Eye (tissue), 1 donor: ENCODE measurements around the gene ZBTB49.

Experiments
- DNase-seq: peaks from one replicate; pipeline ENCODE4 v3.0.0-alpha.2; 2015

Gene ZBTB49

DNA sequence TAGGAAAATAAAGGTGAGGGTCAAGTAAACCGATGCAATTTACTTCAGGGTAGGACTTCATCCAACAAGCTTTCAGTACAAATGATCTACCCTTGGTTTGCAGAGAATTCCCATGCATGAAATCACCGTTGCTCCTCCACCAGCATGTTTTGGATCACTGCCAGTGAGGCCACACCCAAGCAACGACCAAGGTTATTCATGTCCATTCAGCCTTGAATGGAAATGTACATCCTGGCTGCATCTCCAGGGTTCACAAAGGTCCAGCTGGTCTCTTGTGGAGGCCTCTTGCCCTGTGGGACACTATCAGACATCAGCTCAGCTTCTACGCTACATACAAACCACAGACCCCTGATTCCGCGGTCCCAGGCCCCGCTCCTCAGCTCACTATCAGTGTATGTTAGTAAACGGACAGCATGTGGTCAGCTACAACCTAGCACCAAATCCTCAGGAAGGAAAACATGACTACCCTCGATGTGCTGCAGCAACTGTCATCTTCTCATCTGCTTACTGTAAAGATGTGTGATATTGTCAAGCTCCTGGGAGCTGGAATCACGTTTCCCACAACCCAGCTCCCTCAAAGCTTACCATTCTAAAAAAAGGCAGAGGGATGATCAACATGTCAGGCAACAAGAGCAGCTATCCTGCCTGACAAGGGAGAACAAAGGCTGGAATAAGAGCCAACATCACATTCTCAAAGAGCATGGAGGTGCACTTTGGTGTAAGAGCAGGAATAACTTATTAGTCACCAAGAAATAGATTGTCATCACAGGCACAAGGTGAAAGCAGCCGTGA, 5.0 kb upstream of the ZBTB49 start:
- no peak for DNase-seq

GRCh38 chr4:4288098-4288497, 2.0 kb upstream of the ZBTB49 start:
- no peak for DNase-seq

GRCh38 chr4:4289055-4289454, 996 bp upstream of the ZBTB49 start:
- DNase-seq, result no peak

- no peak for DNase-seq
These were observed 482 bp upstream of the ZBTB49 start for GRCh38 chr4:4289597-4289940.

GRCh38 chr4:4293279-4293678, 3.2 kb downstream of the ZBTB49 start:
- no peak for DNase-seq

DNA sequence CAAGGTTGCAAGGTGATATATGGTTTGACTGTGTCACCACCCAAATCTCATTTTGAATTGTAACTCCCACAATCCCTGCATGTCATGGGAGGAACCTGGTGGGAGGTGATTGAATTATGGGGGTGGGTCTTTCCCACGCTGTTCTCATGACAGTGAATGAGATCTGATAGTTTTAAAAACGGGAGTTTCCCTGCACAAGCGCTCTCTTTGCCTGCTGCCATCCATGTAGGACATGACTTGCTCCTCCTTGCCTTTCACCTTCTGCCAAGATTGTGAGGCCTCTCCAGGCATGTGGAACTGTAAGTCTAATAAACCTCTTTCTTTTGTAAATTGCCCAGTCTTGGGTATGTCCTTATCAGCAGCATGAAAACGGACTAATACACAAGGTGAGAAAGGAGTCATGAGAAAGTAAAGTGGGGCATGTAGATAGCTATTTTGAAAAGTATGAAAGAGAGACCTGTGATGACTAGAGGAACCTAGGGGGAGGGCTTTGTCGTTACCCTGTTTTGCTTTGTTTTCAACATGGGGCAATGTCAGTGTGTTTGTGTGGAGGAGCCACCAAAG, 6.3 kb downstream of the ZBTB49 start:
- no peak for DNase-seq

- no peak for DNase-seq
These were observed 9.0 kb downstream of the ZBTB49 start for GRCh38 chr4:4299006-4299405.

DNA sequence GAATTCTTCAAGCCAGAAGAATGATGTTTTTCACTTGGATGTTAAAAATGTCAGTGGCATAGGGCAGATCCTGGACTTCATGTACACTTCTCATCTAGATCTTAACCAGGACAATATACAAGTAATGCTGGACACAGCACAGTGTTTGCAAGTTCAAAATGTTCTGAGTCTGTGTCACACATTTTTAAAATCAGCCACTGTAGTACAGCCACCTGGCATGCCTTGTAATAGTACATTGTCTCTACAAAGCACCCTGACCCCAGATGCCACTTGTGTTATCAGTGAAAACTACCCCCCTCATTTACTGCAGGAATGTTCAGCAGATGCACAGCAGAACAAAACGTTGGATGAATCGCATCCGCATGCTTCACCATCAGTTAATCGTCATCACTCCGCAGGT, 11.9 kb downstream of the ZBTB49 start:
- no peak for DNase-seq

DNA sequence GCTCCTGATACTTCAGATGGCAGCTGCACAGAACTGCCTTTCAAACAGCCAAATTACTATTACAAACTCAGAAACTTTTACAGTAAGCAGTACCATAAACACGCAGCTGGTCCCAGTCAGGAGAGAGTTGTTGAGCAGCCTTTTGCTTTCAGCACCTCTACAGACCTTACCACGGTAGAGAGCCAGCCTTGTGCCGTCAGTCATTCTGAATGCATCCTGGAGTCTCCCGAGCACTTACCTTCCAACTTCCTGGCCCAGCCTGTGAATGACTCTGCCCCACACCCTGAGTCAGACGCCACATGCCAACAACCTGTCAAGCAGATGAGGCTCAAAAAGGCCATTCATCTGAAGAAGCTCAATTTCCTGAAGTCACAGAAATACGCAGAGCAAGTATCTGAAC, 12.4 kb downstream of the ZBTB49 start:
- no peak for DNase-seq

DNA sequence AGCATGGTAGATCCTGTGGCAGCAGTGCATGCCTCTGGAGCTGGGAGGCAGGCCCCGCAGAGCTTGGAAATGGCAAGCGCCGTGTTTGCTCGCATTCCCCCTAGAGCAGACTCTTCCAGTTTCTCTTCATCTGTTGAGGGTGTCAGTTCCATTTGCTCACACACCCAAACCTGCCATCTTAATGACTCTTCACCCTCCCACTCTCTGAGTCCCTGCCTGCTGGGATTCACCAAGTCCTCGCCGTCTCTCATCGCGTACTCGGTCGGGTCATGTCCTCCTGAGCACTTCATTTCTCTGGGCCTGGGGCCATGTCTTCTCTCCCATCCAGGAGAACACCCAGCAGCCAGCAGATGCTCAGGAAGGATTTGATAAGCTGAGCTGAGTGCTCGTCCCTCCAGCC, 16.9 kb downstream of the ZBTB49 start:
- no peak for DNase-seq

GRCh38 chr4:4308800-4309441, 18.9 kb downstream of the ZBTB49 start:
- DNase-seq, result no peak

GRCh38 chr4:4311193-4311592, 21.1 kb downstream of the ZBTB49 start:
- no peak for DNase-seq

- no peak for DNase-seq
These were observed 25.6 kb downstream of the ZBTB49 start for GRCh38 chr4:4315461-4316149.

DNA sequence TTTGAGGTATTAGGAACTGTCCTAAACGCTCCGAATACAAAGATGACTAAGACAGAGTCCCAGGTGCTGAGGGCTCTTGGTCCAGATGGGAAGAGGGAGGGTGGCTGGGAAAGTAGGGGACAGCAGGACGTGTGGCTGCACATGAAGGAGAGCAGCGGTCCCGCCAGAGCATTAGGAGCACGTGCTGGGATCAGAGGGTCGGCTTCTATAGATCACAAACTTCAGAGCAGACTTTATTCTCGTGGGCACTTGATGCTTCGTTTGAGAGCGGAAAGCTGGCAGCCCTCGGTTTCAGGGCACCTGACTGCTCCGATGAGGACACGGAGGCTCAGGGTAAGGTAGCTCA, 26.1 kb downstream of the ZBTB49 start:
- no peak for DNase-seq

GRCh38 chr4:4317496-4318232, 27.6 kb downstream of the ZBTB49 start:
- DNase-seq, result no peak

DNA sequence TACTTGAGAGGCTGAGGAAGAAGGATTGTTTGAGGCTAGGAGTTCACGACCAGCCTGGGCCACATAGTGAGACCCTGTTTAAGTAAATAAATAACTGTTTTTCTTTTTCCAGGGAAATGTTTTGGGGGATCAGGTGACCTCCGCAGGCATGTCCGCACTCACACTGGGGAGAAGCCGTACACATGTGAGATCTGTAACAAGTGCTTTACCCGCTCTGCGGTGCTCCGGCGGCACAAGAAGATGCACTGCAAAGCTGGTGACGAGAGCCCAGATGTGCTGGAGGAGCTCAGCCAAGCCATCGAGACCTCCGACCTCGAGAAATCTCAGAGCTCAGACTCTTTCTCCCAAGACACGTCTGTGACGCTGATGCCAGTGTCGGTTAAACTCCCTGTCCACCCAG, 30.5 kb downstream of the ZBTB49 start:
- no peak for DNase-seq

- no peak for DNase-seq
These were observed 31.1 kb downstream of the ZBTB49 start for GRCh38 chr4:4320951-4321714.

GRCh38 chr4:4321951-4322688, 32.1 kb downstream of the ZBTB49 start:
- no peak for DNase-seq

- no peak for DNase-seq
These were observed 33.9 kb downstream of the ZBTB49 start for GRCh38 chr4:4323705-4324534.

- DNase-seq, result no peak
These were observed 35.3 kb downstream of the ZBTB49 start for GRCh38 chr4:4325321-4325720.

DNA sequence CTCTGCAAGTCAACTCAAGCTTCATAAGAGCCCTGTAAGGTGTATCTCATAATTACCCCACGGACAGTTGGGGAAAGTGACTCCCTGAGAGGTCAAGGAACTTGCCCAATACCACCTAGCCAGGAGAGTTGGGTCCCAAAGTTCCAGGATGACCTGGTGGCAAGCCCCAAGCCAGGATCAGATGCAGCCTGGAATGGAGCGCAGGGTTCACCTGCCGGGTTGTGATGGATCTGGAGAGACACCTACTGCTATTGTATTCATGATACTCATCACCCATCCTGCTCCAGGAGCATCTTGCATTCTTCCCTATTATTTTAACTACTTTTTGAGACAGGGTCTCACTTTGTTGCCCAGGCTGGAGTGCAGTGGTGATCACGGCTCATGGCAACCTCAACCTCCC, 36.1 kb downstream of the ZBTB49 start:
- no peak for DNase-seq
